ENCODE results near the gene C16orf86.

The C16orf86 gene

DNA sequence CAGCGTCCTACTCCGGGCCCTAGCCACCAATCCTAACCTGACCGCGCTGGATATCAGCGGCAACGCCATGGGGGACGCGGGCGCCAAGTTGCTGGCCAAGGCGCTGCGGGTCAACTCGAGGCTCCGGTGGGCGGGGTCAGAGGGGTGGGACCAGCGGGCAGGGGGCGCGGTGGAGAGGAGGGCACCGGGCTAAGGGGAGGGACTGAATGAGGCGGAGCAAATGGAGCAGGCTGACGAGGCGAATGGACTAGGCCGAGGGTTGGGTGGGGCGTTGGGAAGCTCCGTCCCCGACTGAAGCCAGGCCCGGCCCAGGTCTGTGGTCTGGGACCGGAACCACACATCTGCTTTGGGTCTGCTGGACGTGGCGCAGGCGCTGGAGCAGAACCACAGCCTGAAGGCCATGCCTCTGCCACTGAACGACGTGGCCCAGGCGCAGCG is 17.1 kb upstream of the C16orf86 start:
- Histone ChIP-seq H3K4me3 (peak overlapping the region; percentile 52), H3K27ac (no peak overlapping the region)
- no peak for DNase-seq (ENCODE audit: low spot score)
- TF ChIP-seq CTCF (IDR thresholded peaks at IDR 0.05), result no peak

DNA sequence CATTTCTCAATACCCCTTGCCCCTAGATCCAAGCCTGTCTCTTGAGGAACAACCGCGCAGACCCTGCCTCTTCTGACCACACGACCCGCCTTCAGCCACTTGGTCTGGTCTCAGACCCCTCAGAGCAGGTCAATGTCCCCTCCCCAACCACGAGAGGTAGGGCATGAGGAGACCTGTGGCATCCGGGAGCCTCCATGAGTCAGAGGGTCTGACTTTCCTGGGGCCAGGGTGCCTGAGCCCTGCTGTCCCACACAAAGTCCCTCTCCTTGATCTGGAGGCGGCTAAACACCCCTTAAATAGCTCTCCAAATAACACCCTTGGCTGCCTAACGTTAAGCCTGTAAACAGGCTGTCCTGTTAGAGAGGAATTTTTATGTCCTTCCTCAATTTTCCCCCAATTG is 16.6 kb upstream of the C16orf86 start:
- Histone ChIP-seq H3K27ac (no peak overlapping the region), H3K4me3 (no peak overlapping the region)
- no peak for TF ChIP-seq CTCF (IDR thresholded peaks at IDR 0.05)
- no peak for DNase-seq (ENCODE audit: low spot score)

DNA sequence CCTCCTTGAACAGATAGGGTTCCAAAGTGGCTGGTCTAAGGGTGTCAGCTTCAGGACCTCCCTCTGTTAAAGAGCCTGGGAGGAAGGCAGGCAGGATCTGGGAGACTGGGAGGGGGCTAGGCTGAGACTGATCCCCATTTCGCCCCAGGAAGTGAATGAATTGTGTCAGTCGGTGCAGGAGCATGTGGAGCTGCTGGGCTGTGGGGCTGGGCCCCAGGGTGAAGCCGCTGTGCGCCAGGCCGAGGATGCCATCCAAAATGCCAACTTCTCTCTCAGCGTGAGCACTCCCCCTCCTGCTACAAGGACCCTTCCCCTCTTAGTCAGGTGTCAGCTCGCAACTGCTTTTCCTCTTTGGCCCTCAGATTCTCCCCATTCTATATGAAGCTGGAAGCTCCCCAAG is 15.6 kb upstream of the C16orf86 start:
- TF ChIP-seq CTCF (IDR thresholded peaks at IDR 0.05), result no peak
- DNase-seq (ENCODE audit: low spot score), result no peak
- Histone ChIP-seq H3K27ac (no peak overlapping the region), H3K4me3 (no peak overlapping the region)

DNA sequence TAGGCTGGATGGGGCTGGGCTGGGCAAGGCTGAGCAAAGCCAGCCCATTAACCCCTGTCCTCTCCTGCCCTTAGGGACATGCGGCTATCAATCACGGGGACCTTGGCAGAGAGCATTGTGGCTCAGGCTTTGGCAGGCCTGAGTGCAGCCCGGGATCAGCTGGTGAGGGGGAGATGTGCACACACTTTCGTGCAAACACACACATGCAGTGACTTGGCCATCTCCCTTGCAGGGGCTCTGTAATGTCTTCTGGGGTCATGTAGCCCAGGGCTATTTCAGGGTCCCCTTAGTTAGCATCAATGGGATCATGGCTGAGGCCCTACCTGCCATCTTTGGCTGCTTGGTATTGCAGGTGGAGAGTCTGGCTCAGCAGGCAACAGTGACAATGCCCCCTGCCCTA is 14.8 kb upstream of the C16orf86 start:
- H3K27ac ChIP-seq, result no peak overlapping the region
- no peak for DNase-seq (ENCODE audit: low spot score)
- no peak overlapping the region for H3K4me3 ChIP-seq
- no peak for TF ChIP-seq CTCF (IDR thresholded peaks at IDR 0.05)

GRCh38 chr16:67652578-67653127 is 14.0 kb upstream of the C16orf86 start:
- no peak overlapping the region for H3K27ac ChIP-seq
- peak overlapping the region; percentile 64 for H3K4me3 ChIP-seq
- DNase-seq (ENCODE audit: low spot score), result no peak
- TF ChIP-seq CTCF (IDR thresholded peaks at IDR 0.05), result no peak

DNA sequence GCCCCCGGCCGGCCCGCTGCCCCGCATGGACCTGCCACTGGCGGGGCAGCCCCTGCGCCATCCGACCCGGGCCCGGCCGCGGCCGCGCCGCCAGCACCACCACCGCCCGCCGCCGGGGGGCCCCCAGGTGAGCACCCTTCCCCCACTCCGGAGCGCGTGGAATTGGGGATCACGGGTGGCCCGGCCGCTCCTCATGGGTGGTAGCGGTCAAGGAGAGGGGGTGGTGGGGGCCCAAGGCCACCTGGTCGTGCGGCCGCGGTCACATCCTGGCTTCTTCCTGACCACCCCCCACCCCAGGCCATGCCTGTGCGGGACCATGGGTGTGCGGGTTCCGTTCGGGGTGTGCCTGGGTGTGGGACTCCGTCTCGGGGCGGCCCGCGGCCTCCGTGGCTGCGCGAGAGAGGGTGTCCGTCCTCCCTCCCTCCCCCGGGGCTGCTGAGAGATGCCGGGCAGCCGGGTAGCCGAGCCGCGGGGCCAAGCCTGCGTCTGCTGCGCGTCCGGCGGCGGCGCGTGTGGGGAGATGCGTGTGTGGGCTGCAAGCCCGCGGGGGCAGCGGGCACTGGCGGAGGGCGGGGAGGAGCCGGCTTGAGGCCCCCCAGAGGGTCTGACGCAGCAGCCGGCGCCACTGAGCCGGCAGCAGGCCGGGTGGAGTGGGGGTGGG is 13.4 kb upstream of the C16orf86 start:
- Histone ChIP-seq H3K27ac (no peak overlapping the region), H3K4me3 (peak overlapping the region; percentile 64)
- no peak for TF ChIP-seq CTCF (IDR thresholded peaks at IDR 0.05)
- DNase-seq (ENCODE audit: low spot score), result no peak

DNA sequence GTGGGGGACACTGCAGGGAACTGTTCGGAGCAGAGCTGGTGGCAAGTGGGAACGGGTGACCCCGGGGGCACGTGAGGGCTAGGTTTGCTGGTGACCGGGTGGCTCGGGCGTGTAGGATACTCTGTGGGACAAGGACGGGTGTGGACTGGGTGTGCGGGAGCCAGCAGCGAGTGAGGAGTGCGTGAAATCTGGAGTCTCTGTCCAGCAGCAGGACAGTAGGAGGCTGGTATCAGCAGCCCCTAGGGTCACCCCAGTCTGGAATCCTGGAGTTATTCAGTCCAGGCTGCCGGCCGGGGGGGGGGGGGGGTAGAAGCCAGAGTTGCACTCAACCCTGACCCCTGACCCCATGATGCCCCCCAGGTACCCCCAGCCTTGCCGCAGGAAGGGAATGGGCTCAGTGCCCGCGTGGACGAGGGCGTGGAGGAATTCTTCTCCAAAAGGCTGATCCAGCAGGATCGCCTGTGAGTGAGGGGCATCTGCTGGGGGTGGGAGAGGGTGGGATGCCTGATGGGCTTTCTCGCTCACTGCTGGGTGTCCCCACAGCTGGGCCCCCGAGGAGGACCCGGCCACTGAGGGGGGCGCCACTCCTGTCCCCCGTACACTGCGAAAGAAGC is 12.7 kb upstream of the C16orf86 start:
- no peak for DNase-seq (ENCODE audit: low spot score)
- no peak for TF ChIP-seq CTCF (IDR thresholded peaks at IDR 0.05)
- H3K4me3 ChIP-seq, result peak overlapping the region; percentile 64
- no peak overlapping the region for H3K27ac ChIP-seq

Measured in coronary artery (tissue), 2 donors.